Nephron progenitor cell (in vitro differentiated cells): ENCODE data around the gene SLC38A2.

Source experiments
- DNase-seq: peaks from one replicate; pipeline ENCODE4 v3.0.0; 2021
- H3K27ac Mint-ChIP-seq: 2 replicates; pipeline ENCODE4 v1.8.0; 2021; ENCODE audit warnings: mild to moderate bottlenecking, moderate library complexity, mixed read lengths
- H3K27me3 Mint-ChIP-seq: 2 replicates; pipeline ENCODE4 v1.8.0; 2021; ENCODE audit warnings: mild to moderate bottlenecking, low read depth, mixed read lengths; ENCODE audit not compliant: poor library complexity
- H3K36me3 Mint-ChIP-seq: 2 replicates; pipeline ENCODE4 v1.8.0; 2021; ENCODE audit warnings: low read depth, mixed read lengths
- H3K4me1 Mint-ChIP-seq: 2 replicates; pipeline ENCODE4 v1.8.0; 2021; ENCODE audit warnings: mixed read lengths
- H3K4me3 Mint-ChIP-seq: 2 replicates; pipeline ENCODE4 v1.8.0; 2021; ENCODE audit warnings: mild to moderate bottlenecking, moderate library complexity, mixed read lengths
- H3K9me3 Mint-ChIP-seq: 2 replicates; pipeline ENCODE4 v1.8.0; 2021; ENCODE audit warnings: mild to moderate bottlenecking, moderate library complexity, mixed read lengths
- TF ChIP-seq, protein P1 (sequence below): fragments of 200-600 bp; sonication (generic); IDR thresholded peaks from 2 replicates; pipeline ENCODE4 v1.5.0; 2021; ENCODE audit warnings: antibody characterized with exemption

SLC38A2 gene

DNA sequence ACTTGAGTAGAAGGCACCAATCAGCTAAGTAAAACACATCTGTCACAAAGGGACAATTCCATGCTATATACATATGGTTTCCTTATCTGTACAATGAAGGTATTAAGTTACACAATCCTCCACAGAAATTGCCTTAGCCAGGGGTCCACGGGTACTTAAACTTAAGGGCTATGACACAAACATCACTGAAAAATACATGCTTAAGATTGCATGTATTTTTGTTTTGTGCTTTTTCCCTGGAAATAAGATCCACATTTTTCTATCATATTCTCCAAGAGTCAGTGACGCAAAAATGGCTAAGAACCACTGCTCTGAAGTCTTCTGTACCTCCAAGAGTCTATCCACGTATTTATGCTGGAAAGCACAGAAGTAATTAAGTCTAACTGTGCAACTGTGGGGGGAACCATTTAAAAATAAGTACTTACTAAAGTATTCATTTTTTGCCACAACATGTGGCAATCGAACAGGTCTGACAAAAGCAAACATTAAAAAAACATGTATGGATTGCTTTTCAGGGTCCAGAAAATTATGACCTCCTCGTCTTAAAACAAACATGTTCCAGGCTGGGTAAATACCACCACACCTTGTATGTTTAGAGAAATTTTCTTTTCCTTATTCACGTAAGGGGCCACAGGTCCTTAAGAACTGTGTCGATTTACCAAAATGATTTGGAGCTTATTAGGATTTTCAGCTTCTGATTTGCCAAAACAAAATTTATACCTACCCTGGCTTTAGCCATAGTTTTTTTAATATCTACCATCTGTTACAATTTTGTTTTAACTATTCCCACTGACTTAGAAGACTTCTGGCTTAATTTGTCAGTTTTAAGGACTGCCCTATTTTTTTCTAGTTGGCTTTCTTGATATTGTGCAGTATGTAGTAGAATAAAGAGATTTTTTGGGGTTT, 2.8 kb downstream of the SLC38A2 start:
- peaks cover 57% of the 10 kb centered on the region for H3K36me3 Mint-ChIP-seq
- peaks cover 60% of the 10 kb centered on the region for H3K4me1 Mint-ChIP-seq
- peak overlapping the region; percentile 32 for H3K27ac Mint-ChIP-seq
- H3K4me3 Mint-ChIP-seq: peak overlapping the region; percentile 99
- TF ChIP-seq, protein P1, sequence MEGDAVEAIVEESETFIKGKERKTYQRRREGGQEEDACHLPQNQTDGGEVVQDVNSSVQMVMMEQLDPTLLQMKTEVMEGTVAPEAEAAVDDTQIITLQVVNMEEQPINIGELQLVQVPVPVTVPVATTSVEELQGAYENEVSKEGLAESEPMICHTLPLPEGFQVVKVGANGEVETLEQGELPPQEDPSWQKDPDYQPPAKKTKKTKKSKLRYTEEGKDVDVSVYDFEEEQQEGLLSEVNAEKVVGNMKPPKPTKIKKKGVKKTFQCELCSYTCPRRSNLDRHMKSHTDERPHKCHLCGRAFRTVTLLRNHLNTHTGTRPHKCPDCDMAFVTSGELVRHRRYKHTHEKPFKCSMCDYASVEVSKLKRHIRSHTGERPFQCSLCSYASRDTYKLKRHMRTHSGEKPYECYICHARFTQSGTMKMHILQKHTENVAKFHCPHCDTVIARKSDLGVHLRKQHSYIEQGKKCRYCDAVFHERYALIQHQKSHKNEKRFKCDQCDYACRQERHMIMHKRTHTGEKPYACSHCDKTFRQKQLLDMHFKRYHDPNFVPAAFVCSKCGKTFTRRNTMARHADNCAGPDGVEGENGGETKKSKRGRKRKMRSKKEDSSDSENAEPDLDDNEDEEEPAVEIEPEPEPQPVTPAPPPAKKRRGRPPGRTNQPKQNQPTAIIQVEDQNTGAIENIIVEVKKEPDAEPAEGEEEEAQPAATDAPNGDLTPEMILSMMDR: no peak
- H3K9me3 Mint-ChIP-seq: no peaks in the 10 kb centered on the region
- H3K27me3 Mint-ChIP-seq: peaks cover 14% of the 10 kb centered on the region
- DNase-seq: no peak

DNA sequence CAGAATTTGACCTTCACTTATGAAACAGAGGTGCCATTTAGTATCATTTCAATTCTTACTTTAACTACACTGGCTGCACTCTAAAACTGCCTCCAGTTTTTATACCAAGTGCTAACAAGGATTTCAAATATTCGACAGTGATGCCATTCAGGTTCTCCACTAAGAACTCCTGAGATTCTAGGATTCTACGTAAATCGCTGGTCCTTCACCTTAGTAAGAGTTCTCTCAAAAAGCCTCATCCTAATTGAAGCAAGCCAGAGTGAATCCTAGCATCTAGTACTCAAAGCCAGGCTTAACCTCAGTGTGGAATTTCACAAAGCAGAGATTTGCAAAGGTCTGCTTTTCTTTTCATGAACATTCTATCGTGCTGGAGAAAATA, 3.5 kb downstream of the SLC38A2 start:
- Mint-ChIP-seq H3K36me3 (peaks cover 61% of the 10 kb centered on the region), H3K27me3 (peaks cover 12% of the 10 kb centered on the region), H3K4me3 (peak overlapping the region; percentile 99), H3K9me3 (no peaks in the 10 kb centered on the region), H3K4me1 (peaks cover 54% of the 10 kb centered on the region), H3K27ac (no peak overlapping the region)
- no peak for DNase-seq
- TF ChIP-seq, protein P1: no peak

DNA sequence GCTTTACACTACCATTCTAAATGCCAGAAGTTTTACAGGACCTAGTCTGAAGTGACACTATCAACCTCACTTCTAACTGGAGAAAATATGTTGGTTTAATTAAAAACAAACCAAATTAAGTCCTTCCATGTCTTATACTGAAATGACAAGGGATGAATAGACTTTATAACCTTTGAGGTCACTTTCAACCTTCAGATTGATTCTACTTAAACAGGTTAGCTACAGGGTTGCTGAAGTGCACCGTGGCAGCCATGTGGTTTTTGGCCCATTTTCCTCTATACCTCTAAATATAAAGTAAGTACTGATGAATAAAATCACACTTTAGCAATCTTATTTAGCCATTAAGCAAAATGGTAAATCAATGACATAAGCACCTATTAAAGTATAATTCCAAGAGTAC, 3.9 kb downstream of the SLC38A2 start:
- Mint-ChIP-seq H3K4me1 (peaks cover 50% of the 10 kb centered on the region), H3K9me3 (no peaks in the 10 kb centered on the region), H3K27ac (no peak overlapping the region), H3K36me3 (peaks cover 65% of the 10 kb centered on the region), H3K27me3 (peaks cover 12% of the 10 kb centered on the region), H3K4me3 (no peak overlapping the region)
- TF ChIP-seq, protein P1: no peak
- DNase-seq: no peak

DNA sequence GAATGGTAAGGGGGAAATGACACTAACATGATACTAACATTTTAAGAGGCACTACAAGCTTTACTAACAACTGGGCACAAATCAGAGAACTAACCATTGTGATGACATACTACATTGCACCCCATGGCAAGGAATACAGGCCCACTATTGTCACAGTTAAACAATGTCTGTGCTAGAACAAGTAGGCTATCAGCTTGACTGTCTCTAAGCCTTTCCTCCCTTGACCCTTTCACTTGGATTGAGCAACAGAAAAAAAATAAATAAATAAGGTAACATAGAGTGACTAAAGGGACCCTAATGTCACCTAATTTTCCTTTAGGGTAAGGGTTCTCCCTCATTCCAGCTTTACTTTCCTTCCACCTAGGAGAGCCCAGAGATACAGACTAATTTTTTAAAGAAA, 4.4 kb downstream of the SLC38A2 start:
- Mint-ChIP-seq H3K4me3 (peak overlapping the region; percentile 52), H3K4me1 (peaks cover 44% of the 10 kb centered on the region), H3K27ac (no peak overlapping the region), H3K36me3 (peaks cover 70% of the 10 kb centered on the region), H3K9me3 (no peaks in the 10 kb centered on the region), H3K27me3 (peaks cover 9% of the 10 kb centered on the region)
- no peak for DNase-seq
- TF ChIP-seq, protein P1: no peak

DNA sequence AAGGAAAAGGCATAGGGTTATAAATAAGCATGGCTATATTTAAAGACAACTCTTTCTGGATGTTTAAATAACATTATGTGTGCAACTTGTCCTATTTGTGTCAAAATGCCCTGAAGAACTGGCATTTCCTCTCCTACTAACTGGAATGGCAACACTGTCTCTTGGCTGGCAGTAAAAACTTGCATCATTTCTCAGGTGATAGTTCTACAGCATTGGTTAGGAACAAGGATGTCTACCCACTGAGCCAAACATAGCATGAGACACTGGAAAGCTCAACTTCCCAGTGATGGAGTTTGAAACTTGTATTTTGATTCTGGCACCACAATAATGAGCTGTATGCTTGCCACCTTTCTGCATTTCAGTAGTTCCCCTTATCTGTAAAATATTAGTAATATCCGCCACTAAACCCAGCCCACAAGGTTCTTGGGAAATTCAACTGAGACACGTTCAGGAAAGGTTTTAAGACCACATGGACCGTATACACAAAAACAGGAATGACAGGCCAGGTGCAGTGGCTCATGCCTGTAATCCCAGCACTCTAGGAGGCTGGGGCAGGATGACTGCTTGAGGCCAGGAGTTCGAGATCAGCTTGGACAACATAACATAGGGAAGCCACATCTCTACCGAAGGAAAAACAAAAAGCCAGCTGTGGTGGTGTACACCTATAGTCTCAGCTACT, 5.1 kb downstream of the SLC38A2 start:
- Mint-ChIP-seq H3K27me3 (peaks cover 7% of the 10 kb centered on the region), H3K27ac (no peak overlapping the region), H3K36me3 (peaks cover 76% of the 10 kb centered on the region), H3K4me1 (peaks cover 41% of the 10 kb centered on the region), H3K4me3 (peak overlapping the region; percentile 52), H3K9me3 (no peaks in the 10 kb centered on the region)
- TF ChIP-seq, protein P1: no peak
- DNase-seq: no peak
